ENCODE data around the gene PPIL4. TPM values are rescaled to one million over a fixed set of nuclear protein-coding genes. Genes with fewer than 3 reads are reported as not detected.

The PPIL4 gene
- total RNA-seq, 1 experiment from 2014 or later = 43.0 TPM

DNA sequence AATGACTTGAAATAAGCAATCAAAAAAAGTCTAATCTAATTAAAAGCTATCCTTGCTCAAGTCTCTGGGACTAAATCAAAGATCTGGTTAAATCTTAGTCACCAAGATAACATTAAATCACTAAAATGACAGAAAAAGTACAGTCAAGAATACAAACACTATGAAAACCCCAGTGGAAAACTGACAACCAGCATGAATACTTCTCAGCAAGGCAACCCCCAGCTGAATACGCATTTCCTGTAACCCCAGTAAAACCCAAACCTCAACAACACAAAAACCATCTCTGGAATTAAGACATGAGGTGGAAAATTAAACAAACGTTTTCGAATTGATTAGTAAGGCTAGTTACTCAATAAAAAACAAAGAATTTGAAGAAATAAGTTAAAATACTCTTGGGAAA, 37.4 kb downstream of the PPIL4 start:
- Histone ChIP-seq H3K27ac (ENCODE audit: low read depth, low read length, poor library complexity, severe bottlenecking) (no peak overlapping the region), H3K9me3 (ENCODE audit: low read depth, low read length, poor library complexity, severe bottlenecking) (no peaks in the 10 kb centered on the region), H3K4me1 (ENCODE audit: insufficient read depth, low read length, poor library complexity, severe bottlenecking) (no peaks in the 10 kb centered on the region), H3K27me3 (replicated peaks; ENCODE audit: insufficient read depth, low read depth, low read length, poor library complexity) (no peaks in the 10 kb centered on the region), H3K4me3 (ENCODE audit: low read depth, low read length, poor library complexity, severe bottlenecking) (no peak overlapping the region), H3K36me3 (ENCODE audit: insufficient read depth, low read length, poor library complexity, severe bottlenecking) (no peaks in the 10 kb centered on the region)
- POLR2A ChIA-PET (ENCODE audit: low non-redundant PET) = no interaction called here
- no peak for DNase-seq (ENCODE audit: low spot score)
- intact Hi-C loops (cut with micrococcal nuclease; ENCODE audit: unreplicated experiment) = no loop called here
- TF ChIP-seq EZH2 (IDR thresholded peaks at IDR 0.05; ENCODE audit: borderline replicate concordance, low read depth, low read length, poor library complexity, severe bottlenecking) (no peak), CTCF (conservative IDR thresholded peaks at IDR 0.05; ENCODE audit: low read depth, low read length) (no peak)
- no TSS peak for BruUV-seq (replicated peaks)
- CTCF ChIA-PET = no interaction called here

GRCh38 chr6:149503872-149504271, 42.0 kb downstream of the PPIL4 start:
- TF ChIP-seq EZH2 (IDR thresholded peaks at IDR 0.05; ENCODE audit: borderline replicate concordance, low read depth, low read length, poor library complexity, severe bottlenecking) (no peak), CTCF (conservative IDR thresholded peaks at IDR 0.05; ENCODE audit: low read depth, low read length) (no peak)
- peaks cover 2% of the 10 kb centered on the region for H3K4me1 ChIP-seq (ENCODE audit: insufficient read depth, low read length, poor library complexity, severe bottlenecking)
- intact Hi-C loops (cut with micrococcal nuclease; ENCODE audit: unreplicated experiment) = no loop called here
- no peak overlapping the region for H3K27ac ChIP-seq (ENCODE audit: low read depth, low read length, poor library complexity, severe bottlenecking)
- no peak overlapping the region for H3K4me3 ChIP-seq (ENCODE audit: low read depth, low read length, poor library complexity, severe bottlenecking)
- no peaks in the 10 kb centered on the region for H3K9me3 ChIP-seq (ENCODE audit: low read depth, low read length, poor library complexity, severe bottlenecking)
- BruUV-seq (replicated peaks) = no TSS peak
- DNase-seq (ENCODE audit: low spot score) = no peak
- ChIA-PET CTCF (no interaction called here), POLR2A (ENCODE audit: low non-redundant PET) (no interaction called here)
- no peaks in the 10 kb centered on the region for H3K36me3 ChIP-seq (ENCODE audit: insufficient read depth, low read length, poor library complexity, severe bottlenecking)
- no peaks in the 10 kb centered on the region for H3K27me3 ChIP-seq (replicated peaks; ENCODE audit: insufficient read depth, low read depth, low read length, poor library complexity)

- no peak for DNase-seq (ENCODE audit: low spot score)
- ChIA-PET POLR2A (ENCODE audit: low non-redundant PET) (no interaction called here), CTCF (no interaction called here)
- no peaks in the 10 kb centered on the region for H3K27me3 ChIP-seq (replicated peaks; ENCODE audit: insufficient read depth, low read depth, low read length, poor library complexity)
- no peak overlapping the region for H3K27ac ChIP-seq (ENCODE audit: low read depth, low read length, poor library complexity, severe bottlenecking)
- H3K4me1 ChIP-seq (ENCODE audit: insufficient read depth, low read length, poor library complexity, severe bottlenecking) = peaks cover 3% of the 10 kb centered on the region
- no peaks in the 10 kb centered on the region for H3K36me3 ChIP-seq (ENCODE audit: insufficient read depth, low read length, poor library complexity, severe bottlenecking)
- intact Hi-C loops (cut with micrococcal nuclease; ENCODE audit: unreplicated experiment) = no loop called here
- BruUV-seq (replicated peaks) = no TSS peak
- TF ChIP-seq CTCF (conservative IDR thresholded peaks at IDR 0.05; ENCODE audit: low read depth, low read length) (no peak), EZH2 (IDR thresholded peaks at IDR 0.05; ENCODE audit: borderline replicate concordance, low read depth, low read length, poor library complexity, severe bottlenecking) (no peak)
- H3K4me3 ChIP-seq (ENCODE audit: low read depth, low read length, poor library complexity, severe bottlenecking) = no peak overlapping the region
- H3K9me3 ChIP-seq (ENCODE audit: low read depth, low read length, poor library complexity, severe bottlenecking) = no peaks in the 10 kb centered on the region
These were observed 42.6 kb downstream of the PPIL4 start for GRCh38 chr6:149503276-149503675.

All from A673 (cell line).